HG03064 (cell line): Measurements from ENCODE around the gene CS.

Source experiments
- ATAC-seq: cut with Tn5 transposase; IDR thresholded peaks from one replicate; pipeline ENCODE4 v1.9.1; 2021; ENCODE audit warnings: low read depth; ENCODE audit not compliant: unreplicated experiment

The CS gene

GRCh38 chr12:56255671-56256070 lies 44.5 kb downstream of the CS start:
- ATAC-seq, result no peak

- ATAC-seq, result no peak
These were observed 47.0 kb downstream of the CS start for GRCh38 chr12:56253091-56253490.

GRCh38 chr12:56252649-56253048 lies 47.5 kb downstream of the CS start:
- ATAC-seq, result no peak

GRCh38 chr12:56248711-56249110 lies 51.4 kb downstream of the CS start:
- ATAC-seq, result no peak

GRCh38 chr12:56247923-56248322 lies 52.2 kb downstream of the CS start:
- no peak for ATAC-seq

GRCh38 chr12:56244494-56244893 lies 55.6 kb downstream of the CS start:
- ATAC-seq, result no peak

- ATAC-seq, result no peak
These were observed 56.4 kb downstream of the CS start for GRCh38 chr12:56243731-56244181.

- no peak for ATAC-seq
These were observed 57.1 kb downstream of the CS start for GRCh38 chr12:56242986-56243385.

GRCh38 chr12:56241424-56242303 lies 58.5 kb downstream of the CS start:
- ATAC-seq, result no peak

GRCh38 chr12:56237552-56237951 lies 62.6 kb downstream of the CS start:
- no peak for ATAC-seq

- ATAC-seq, result no peak
These were observed 63.1 kb downstream of the CS start for GRCh38 chr12:56236985-56237384.

- no peak for ATAC-seq
These were observed 64.0 kb downstream of the CS start for GRCh38 chr12:56236091-56236490.

GRCh38 chr12:56234746-56235436 lies 65.2 kb downstream of the CS start:
- no peak for ATAC-seq

GRCh38 chr12:56231184-56231582 lies 68.9 kb downstream of the CS start:
- no peak for ATAC-seq

GRCh38 chr12:56230432-56231183 lies 69.5 kb downstream of the CS start:
- ATAC-seq, result no peak

- no peak for ATAC-seq
These were observed 70.2 kb downstream of the CS start, which contains the start of gene SLC39A5 for GRCh38 chr12:56229916-56230431. Gene SLC39A5 (plus strand): TSS chr12:56230051. CDS start chr12:56231275, 1,224 bp downstream.

GRCh38 chr12:56229082-56229481 lies 71.0 kb downstream of the CS start:
- no peak for ATAC-seq

- no peak for ATAC-seq
These were observed 75.2 kb downstream of the CS start for GRCh38 chr12:56224954-56225353.

GRCh38 chr12:56224102-56224701 lies 75.9 kb downstream of the CS start, which contains the start of gene NABP2:
Gene NABP2 (plus strand): TSS chr12:56224342. CDS start chr12:56224857, 515 bp downstream.
- ATAC-seq, result peak; percentile 59

GRCh38 chr12:56223571-56224101 lies 76.5 kb downstream of the CS start:
- ATAC-seq, result no peak
